RWPE2 (cell line): Measurements from ENCODE around the gene BCL7A.

Source experiments
- ATAC-seq: fragments of 200-7000 bp; cut with Tn5 transposase; 3 replicates; pipeline ENCODE4 v1.9.1; 2021; ENCODE audit warnings: low read depth
- DNase-seq: peaks from one replicate; pipeline ENCODE4 v3.0.0-alpha.2; 2020; ENCODE audit warnings: low spot score
- H3K27ac ChIP-seq: fragments of 450-650 bp; 2 replicates; pipeline ENCODE4 v1.5.1; 2017; ENCODE audit warnings: mild to moderate bottlenecking; ENCODE audit not compliant: poor library complexity, severe bottlenecking
- H3K27me3 ChIP-seq: fragments of 250-450 bp; sonication (Bioruptor Pico); 2 replicates; pipeline ENCODE4 v1.5.1; 2021; ENCODE audit warnings: mild to moderate bottlenecking, moderate library complexity; ENCODE audit not compliant: insufficient read depth, poor library complexity, severe bottlenecking
- H3K36me3 ChIP-seq: fragments of 250-450 bp; sonication (Bioruptor Pico); 2 replicates; pipeline ENCODE4 v1.5.1; 2020; ENCODE audit warnings: low read depth, mild to moderate bottlenecking, moderate library complexity
- H3K4me1 ChIP-seq: fragments of 250-450 bp; sonication (Bioruptor Pico); 2 replicates; pipeline ENCODE4 v1.5.1; 2021; ENCODE audit warnings: mild to moderate bottlenecking, moderate library complexity; ENCODE audit not compliant: insufficient read depth, poor library complexity, severe bottlenecking
- H3K4me3 ChIP-seq: fragments of 250-450 bp; sonication (Bioruptor Pico); 2 replicates; pipeline ENCODE4 v1.5.1; 2021; ENCODE audit warnings: mild to moderate bottlenecking, moderate library complexity; ENCODE audit not compliant: severe bottlenecking
- H3K9me3 ChIP-seq: fragments of 250-450 bp; sonication (Bioruptor Pico); 2 replicates; pipeline ENCODE4 v1.5.1; 2021; ENCODE audit warnings: mild to moderate bottlenecking, moderate library complexity; ENCODE audit not compliant: severe bottlenecking
- CTCF ChIP-seq: fragments of 450-650 bp; IDR thresholded peaks from one replicate; pipeline ENCODE4 v1.5.1; 2017; ENCODE audit warnings: mild to moderate bottlenecking, moderate library complexity; ENCODE audit not compliant: poor library complexity, severe bottlenecking

Gene BCL7A

DNA sequence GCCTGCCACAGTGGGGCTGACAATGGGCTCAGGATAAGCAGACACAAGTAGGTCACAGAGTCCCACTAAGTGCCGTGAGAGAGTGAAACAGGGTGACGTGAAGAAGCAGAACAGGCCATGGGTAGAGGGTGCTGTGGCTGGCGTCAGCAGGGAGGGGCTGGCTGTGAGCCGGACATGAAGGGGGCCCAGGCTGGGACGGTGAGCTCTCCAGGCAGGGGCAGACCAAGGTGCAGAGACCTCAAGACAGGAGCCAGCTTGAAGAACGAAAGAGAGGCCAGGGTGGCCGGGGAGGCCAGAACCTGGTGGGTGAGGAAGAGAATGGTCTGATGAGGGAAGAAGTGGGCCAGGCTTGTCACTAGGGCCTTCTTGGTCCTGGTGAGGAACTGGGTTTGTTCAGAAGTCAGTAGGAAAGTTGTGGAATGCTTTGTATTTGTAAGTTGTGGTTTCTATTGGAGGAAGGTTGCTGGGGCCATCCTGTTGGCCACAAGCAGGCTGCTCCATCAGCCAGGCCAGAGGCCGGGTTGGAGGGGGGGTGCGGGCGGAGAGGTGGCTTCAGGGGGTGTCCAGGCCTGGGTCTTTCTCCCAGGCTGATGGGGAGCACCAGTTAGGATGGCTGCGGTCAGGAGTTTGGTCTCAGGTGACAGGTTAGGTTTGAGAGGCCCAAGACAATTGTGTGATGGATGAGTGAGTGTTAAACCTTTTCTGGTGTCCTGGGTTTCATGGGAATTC, 35.5 kb downstream of the BCL7A start:
- Histone ChIP-seq H3K27me3 (no peaks in the 10 kb centered on the region), H3K4me3 (no peak overlapping the region), H3K27ac (no peak overlapping the region), H3K4me1 (peaks cover 1% of the 10 kb centered on the region), H3K9me3 (no peaks in the 10 kb centered on the region), H3K36me3 (peaks cover 39% of the 10 kb centered on the region)
- ATAC-seq (no peak), DNase-seq (no peak)
- no peak for TF ChIP-seq CTCF

DNA sequence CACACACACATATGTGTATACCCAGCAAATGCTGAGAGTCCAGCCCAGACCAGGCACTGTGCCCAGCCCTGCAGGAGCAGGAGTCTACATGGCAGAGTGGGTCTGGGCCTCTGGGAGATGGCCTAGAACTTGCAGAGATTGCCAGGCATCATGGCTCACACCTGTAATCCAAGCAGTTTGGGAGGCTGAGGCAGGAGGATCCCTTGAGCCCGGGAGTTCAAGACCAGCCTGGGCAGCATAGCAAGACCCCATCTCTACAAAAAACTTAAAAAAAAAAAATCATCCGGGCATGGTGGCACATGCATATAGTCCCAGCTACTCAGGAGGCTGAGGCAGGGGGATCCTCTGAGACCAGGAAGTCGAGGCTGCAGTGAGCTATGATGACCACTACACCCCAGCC, 36.1 kb downstream of the BCL7A start:
- Histone ChIP-seq H3K4me3 (no peak overlapping the region), H3K9me3 (no peaks in the 10 kb centered on the region), H3K27me3 (no peaks in the 10 kb centered on the region), H3K4me1 (peaks cover 7% of the 10 kb centered on the region), H3K36me3 (peaks cover 39% of the 10 kb centered on the region), H3K27ac (no peak overlapping the region)
- DNase-seq (no peak), ATAC-seq (no peak)
- no peak for TF ChIP-seq CTCF

DNA sequence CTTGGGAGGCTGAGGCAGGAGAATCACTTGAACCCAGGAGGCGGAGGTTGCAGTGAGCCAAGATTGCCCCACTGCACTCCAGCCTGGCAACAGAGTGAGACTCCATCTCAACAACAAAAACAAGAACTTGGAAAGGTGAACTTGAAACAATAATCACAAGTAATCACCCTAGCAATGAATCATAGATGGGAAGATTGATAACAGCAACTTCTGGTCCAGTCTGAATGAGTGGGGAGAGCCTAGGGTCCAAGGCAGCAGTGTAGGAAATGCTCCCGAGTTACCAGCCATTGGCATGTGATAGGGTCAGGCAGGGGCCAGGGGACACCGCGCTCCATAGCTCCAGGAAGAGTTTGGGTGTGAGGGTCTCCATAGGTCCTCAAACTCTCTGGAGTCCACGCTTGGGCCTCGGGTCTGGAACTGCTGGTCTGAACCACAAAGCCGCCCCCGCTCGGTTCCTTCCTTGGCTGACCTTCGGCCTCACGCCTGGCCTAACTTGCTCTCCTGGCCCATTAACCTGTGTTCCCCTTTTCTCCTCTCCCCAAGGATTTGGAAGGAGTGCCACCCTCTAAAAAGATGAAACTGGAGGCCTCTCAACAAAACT, 37.0 kb downstream of the BCL7A start:
- ATAC-seq (no peak), DNase-seq (no peak)
- Histone ChIP-seq H3K27me3 (no peaks in the 10 kb centered on the region), H3K4me3 (no peak overlapping the region), H3K27ac (no peak overlapping the region), H3K4me1 (peaks cover 16% of the 10 kb centered on the region), H3K9me3 (no peaks in the 10 kb centered on the region), H3K36me3 (peaks cover 39% of the 10 kb centered on the region)
- TF ChIP-seq CTCF, result no peak

DNA sequence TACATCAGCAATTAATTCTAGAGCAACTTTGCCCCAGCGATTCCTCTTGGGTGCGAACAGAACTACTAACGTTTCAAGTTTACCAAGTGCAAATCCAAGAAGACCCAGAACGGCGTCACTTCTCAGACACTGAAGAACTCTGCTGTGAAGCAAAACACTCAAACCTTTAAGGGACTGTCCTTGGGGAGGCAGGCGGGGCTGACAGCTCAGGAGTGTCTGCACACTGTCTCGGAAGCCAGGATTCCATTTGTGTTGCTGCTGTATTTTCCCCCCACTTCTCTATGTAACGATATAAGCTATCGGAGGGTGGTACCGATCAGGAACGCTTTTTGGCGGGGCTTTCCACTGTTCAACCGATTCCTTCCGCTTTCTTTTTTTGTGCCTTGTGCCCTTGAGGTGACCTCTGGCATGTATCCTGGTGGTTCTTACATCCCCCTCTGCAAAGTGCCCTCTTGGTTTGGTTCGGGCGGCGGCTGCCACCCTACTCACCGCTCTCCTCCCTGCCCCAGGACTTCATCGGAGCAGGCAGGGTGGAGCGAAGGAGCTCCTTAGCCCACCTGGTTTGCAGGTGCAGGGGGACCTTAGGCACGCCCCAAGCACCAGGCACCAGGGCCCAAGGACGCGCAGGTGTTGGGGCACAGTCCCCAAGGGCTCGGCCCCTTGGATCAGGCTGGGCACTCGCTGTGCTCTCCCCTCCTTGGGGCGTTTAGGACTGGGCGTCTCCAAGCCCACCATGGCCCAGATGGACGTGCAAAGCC, 37.7 kb downstream of the BCL7A start:
- no peaks in the 10 kb centered on the region for H3K9me3 ChIP-seq
- peaks cover 21% of the 10 kb centered on the region for H3K4me1 ChIP-seq
- no peak overlapping the region for H3K4me3 ChIP-seq
- TF ChIP-seq CTCF, result no peak
- no peak for ATAC-seq
- peaks cover 39% of the 10 kb centered on the region for H3K36me3 ChIP-seq
- no peak overlapping the region for H3K27ac ChIP-seq
- DNase-seq, result no peak
- H3K27me3 ChIP-seq, result no peaks in the 10 kb centered on the region

DNA sequence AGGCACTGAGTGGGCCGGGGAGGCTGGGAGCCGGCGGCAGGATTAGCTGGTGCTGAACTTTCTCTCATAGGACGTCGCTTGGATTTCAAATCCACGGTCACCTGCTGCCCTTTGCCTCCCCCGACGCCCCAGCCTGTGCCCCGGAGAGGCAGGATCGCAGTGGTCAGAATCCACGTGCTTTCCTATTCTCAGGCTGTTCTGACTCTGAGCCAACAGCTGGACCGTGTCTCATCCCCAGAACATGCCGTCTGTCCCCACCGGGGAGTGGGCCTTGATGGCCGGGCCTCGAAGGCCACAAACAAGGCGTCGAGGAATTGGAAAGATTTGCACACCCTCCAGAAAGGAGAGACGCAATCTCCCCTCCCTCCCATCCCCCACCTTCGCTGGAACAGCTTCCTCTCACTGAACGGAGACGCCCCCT, 38.4 kb downstream of the BCL7A start:
- DNase-seq, result no peak
- Histone ChIP-seq H3K4me3 (no peak overlapping the region), H3K9me3 (no peaks in the 10 kb centered on the region), H3K27ac (no peak overlapping the region), H3K36me3 (peaks cover 32% of the 10 kb centered on the region), H3K27me3 (no peaks in the 10 kb centered on the region), H3K4me1 (peaks cover 28% of the 10 kb centered on the region)
- TF ChIP-seq CTCF, result no peak
- ATAC-seq, result no peak
